Endothelial cell (in vitro differentiated cells): ENCODE data around the gene METTL22. TPM values are rescaled to one million over a fixed set of nuclear protein-coding genes. Genes with fewer than 3 reads are reported as not detected.

Experiments
- DNase-seq: peaks from one replicate; pipeline ENCODE4 v3.0.0; 2021; ENCODE audit warnings: low spot score
- H3K27ac Mint-ChIP-seq: one replicate; pipeline ENCODE4 v1.8.0; 2021; ENCODE audit warnings: mixed read lengths, inconsistent platforms; ENCODE audit not compliant: unreplicated experiment
- H3K27me3 Mint-ChIP-seq: one replicate; pipeline ENCODE4 v1.8.0; 2021; ENCODE audit warnings: mild to moderate bottlenecking, moderate library complexity, mixed read lengths, inconsistent platforms; ENCODE audit not compliant: unreplicated experiment
- H3K36me3 Mint-ChIP-seq: one replicate; pipeline ENCODE4 v1.8.0; 2021; ENCODE audit warnings: mild to moderate bottlenecking, low read depth, mixed read lengths, inconsistent platforms; ENCODE audit not compliant: unreplicated experiment
- H3K4me1 Mint-ChIP-seq: one replicate; pipeline ENCODE4 v1.8.0; 2021; ENCODE audit warnings: mild to moderate bottlenecking, mixed read lengths, inconsistent platforms; ENCODE audit not compliant: unreplicated experiment
- H3K4me3 Mint-ChIP-seq: one replicate; pipeline ENCODE4 v1.8.0; 2021; ENCODE audit warnings: mild to moderate bottlenecking, mixed read lengths, inconsistent platforms; ENCODE audit not compliant: unreplicated experiment
- H3K9me3 Mint-ChIP-seq: one replicate; pipeline ENCODE4 v1.8.0; 2021; ENCODE audit warnings: mixed read lengths, inconsistent platforms; ENCODE audit not compliant: unreplicated experiment
- total RNA-seq: library from RNA; stranded (reverse); fragmentation: NEBNext Ultra II Directional; extraction: Animal tissue kit (Norgen Biotek cat#: 25700); gene quantifications from one replicate; pipeline ENCODE4 v1.2.1, GENCODE V29; 2021; ENCODE audit not compliant: unreplicated experiment
- TF ChIP-seq, protein P1 (sequence below): fragments of 200-600 bp; sonication (generic); IDR thresholded peaks from one replicate; pipeline ENCODE4 v1.5.0; 2021; ENCODE audit warnings: antibody characterized with exemption; ENCODE audit not compliant: unreplicated experiment

Gene METTL22
- total RNA-seq, 1 donor from 2014 or later, result 39.6 TPM

DNA sequence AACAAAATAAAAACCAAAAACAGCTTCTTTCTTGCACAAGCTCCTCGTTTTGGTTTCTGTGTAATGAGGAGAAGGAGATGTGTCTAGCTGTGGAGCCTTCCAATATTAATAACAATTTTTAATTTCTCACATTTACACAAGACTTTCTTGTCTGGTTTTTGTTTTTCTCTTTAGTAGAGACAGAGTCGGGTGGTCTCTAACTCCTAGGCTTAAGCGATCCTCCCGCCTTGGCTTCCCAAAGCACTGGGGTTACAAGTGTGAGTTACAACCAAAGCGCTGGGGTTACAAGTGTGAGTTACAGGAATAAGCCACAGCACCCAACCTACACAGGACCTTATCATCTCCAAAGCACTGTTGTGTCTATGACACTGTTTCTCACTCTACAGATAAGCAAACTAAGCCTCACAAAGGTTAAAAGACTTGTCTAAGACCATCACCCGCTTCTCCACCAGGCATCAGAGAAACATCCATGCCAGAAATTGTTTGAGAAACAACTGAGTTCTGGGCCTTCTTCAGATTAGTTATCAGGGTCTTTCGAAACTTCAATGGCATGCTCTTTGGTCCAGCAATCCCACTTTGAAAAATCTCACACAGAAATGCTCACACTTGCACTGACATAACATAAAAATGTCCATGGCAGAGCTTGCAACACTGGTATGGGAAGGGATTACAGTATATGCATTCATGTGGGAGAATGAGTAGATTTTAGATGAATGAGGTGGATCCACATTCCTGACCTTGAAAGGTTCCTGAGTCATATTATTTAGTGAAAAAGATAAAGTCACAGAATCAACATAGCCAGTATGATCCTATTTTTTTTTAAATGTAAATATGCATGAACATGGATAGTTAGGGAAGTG is 56.8 kb downstream of the METTL22 start:
- no peaks in the 10 kb centered on the region for H3K36me3 Mint-ChIP-seq
- H3K4me3 Mint-ChIP-seq, result no peak overlapping the region
- TF ChIP-seq, protein P1, sequence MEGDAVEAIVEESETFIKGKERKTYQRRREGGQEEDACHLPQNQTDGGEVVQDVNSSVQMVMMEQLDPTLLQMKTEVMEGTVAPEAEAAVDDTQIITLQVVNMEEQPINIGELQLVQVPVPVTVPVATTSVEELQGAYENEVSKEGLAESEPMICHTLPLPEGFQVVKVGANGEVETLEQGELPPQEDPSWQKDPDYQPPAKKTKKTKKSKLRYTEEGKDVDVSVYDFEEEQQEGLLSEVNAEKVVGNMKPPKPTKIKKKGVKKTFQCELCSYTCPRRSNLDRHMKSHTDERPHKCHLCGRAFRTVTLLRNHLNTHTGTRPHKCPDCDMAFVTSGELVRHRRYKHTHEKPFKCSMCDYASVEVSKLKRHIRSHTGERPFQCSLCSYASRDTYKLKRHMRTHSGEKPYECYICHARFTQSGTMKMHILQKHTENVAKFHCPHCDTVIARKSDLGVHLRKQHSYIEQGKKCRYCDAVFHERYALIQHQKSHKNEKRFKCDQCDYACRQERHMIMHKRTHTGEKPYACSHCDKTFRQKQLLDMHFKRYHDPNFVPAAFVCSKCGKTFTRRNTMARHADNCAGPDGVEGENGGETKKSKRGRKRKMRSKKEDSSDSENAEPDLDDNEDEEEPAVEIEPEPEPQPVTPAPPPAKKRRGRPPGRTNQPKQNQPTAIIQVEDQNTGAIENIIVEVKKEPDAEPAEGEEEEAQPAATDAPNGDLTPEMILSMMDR, result no peak
- peaks cover 8% of the 10 kb centered on the region for H3K27me3 Mint-ChIP-seq
- H3K9me3 Mint-ChIP-seq, result no peaks in the 10 kb centered on the region
- H3K4me1 Mint-ChIP-seq, result peaks cover 2% of the 10 kb centered on the region
- DNase-seq, result no peak
- no peak overlapping the region for H3K27ac Mint-ChIP-seq

DNA sequence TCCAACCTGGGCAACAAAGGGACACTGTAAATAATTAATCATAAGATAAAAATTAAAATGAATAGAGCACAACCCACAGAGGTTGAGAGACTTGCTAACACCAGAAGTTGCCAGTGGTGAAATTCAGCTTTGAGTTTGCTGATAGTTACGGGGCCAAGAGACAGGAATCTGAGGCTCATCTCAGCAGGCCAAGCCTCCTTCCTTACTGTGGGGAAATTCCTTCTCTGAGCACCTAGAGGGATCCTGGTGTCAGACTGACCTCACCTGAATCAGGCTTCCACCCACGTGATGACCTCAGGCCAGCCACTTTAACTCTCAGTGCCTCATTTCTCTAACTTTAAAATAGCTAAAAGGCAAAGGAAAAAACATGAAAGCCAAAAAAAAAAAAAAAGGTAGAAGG is 57.7 kb downstream of the METTL22 start:
- Mint-ChIP-seq H3K27me3 (peaks cover 4% of the 10 kb centered on the region), H3K9me3 (no peaks in the 10 kb centered on the region), H3K36me3 (no peaks in the 10 kb centered on the region), H3K27ac (no peak overlapping the region), H3K4me3 (no peak overlapping the region), H3K4me1 (peaks cover 2% of the 10 kb centered on the region)
- TF ChIP-seq, protein P1, result no peak
- DNase-seq, result no peak

DNA sequence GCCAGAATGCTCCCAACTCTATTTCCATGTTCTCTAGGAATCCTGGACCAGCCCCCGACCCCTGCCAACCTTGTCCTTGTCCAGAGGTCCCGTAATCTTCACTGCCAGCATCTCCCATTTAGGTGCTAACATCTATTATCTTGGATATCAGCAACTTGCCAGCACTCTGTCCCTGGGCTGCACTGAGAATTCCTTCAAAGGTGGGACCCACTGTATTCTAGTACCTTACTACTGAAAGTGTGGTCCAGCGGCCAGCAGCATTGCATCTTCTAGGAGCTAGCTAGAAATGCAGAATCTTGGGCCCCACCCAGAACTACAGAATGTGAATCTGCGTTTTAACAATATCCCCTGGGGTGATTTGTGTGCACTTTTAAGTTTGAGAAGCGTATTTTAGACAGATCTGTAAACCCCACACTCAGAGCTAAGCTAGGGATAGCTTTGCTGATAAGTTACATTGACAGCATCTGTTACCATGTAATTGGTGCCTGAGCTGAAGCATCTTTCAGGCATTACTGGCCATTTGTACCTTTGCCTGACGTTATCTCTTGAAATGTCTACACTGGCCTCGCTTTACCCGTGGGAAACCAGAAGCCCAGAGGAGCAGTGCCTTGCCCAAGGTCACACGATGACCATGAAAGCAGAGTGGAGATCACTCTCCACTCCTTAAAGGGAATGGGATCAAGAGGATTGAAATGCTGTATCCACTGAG is 61.2 kb downstream of the METTL22 start:
- H3K27ac Mint-ChIP-seq, result no peak overlapping the region
- no peaks in the 10 kb centered on the region for H3K4me1 Mint-ChIP-seq
- TF ChIP-seq, protein P1, result no peak
- H3K9me3 Mint-ChIP-seq, result no peaks in the 10 kb centered on the region
- no peaks in the 10 kb centered on the region for H3K36me3 Mint-ChIP-seq
- no peak for DNase-seq
- no peak overlapping the region for H3K4me3 Mint-ChIP-seq
- H3K27me3 Mint-ChIP-seq, result peaks cover 5% of the 10 kb centered on the region

DNA sequence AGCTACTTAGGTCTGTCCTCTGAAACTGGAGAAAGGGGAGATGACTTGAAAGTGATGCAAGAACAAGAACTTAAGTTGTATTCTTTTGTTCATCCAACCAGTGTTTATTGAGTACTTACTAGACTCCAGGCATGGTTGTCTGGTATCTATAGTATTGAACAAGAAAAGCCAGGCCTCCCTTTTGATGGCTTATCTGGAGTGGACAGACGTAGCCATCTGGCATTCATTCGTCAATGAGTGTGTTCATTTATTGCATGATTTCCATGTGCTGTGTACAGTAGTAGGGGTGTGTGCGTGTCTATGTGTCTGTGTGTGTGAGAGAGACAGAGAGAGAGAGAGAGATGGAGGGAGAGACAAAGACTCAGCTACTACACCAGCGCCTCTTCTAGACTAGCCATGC is 62.1 kb downstream of the METTL22 start:
- TF ChIP-seq, protein P1, result no peak
- no peak for DNase-seq
- Mint-ChIP-seq H3K4me3 (no peak overlapping the region), H3K4me1 (no peaks in the 10 kb centered on the region), H3K9me3 (no peaks in the 10 kb centered on the region), H3K36me3 (no peaks in the 10 kb centered on the region), H3K27ac (no peak overlapping the region), H3K27me3 (peaks cover 5% of the 10 kb centered on the region)

DNA sequence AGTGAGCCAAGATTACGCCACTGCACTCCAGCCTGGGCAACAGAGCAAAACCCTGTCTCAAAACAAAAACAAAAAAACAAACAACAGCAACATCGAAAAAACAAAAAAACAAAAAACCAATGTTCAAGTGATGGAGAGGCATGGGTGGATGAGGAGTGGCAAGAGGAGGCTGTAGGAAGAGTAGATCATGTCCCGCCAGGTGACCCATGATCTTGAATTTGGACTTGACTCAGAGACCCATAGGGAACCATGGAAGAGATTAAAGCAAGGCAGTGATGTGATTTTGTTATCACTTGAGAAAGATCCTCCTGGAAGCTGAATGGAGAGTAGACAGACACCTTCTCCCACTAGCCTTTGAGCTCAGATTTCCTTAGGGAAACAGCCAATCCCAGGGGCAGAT is 64.1 kb downstream of the METTL22 start:
- H3K27ac Mint-ChIP-seq, result no peak overlapping the region
- H3K4me1 Mint-ChIP-seq, result no peaks in the 10 kb centered on the region
- DNase-seq, result no peak
- H3K9me3 Mint-ChIP-seq, result peaks cover 7% of the 10 kb centered on the region
- TF ChIP-seq, protein P1, result no peak
- no peak overlapping the region for H3K4me3 Mint-ChIP-seq
- H3K36me3 Mint-ChIP-seq, result peaks cover 11% of the 10 kb centered on the region
- H3K27me3 Mint-ChIP-seq, result peaks cover 5% of the 10 kb centered on the region
